HG03354 (cell line): ENCODE data around the gene ZNF785.

Source experiments
- ATAC-seq: cut with Tn5 transposase; IDR thresholded peaks from one replicate; pipeline ENCODE4 v1.9.1; 2021; ENCODE audit warnings: mild to moderate bottlenecking; ENCODE audit not compliant: unreplicated experiment, poor library complexity, severe bottlenecking

Gene ZNF785

DNA sequence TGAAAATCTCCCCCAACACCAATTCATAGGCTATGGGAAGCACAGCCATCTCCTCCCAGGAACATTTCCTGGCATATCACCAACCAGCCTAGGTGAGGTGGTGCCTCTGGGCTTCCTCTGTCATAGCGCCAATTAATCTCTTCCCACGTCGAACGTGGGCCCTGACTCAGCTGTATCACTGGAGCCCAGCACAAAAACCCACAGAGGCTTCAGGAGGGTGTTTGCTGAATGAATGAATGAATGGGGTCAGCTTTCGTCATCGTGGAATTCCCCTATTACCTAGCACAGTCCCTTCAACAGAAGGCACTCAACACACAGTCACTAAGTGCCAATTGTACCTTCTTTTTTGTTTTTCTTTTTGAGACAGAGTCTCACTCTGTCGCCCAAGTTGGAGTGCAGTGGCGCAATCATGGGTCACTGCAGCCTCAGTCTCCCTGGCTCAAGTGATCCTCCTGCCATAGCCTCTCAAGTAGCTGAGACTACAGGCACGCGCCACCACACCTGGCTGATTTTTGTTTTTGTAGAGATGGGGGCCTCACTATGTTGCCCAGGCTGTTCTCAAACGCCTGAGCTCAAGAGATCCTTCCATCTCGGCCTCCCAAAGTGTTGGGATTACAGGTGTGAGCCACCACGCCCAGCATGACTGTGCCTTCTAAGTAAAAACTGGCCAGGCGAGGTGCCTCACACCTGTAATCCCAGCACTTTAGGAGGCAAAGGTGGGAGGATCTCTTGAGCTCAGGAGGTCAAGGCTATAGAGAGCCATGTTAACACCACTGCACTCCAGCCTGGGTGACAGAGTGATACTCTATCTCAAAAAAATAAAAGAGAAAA lies 18.1 kb downstream of the ZNF785 start:
- ATAC-seq = no peak

DNA sequence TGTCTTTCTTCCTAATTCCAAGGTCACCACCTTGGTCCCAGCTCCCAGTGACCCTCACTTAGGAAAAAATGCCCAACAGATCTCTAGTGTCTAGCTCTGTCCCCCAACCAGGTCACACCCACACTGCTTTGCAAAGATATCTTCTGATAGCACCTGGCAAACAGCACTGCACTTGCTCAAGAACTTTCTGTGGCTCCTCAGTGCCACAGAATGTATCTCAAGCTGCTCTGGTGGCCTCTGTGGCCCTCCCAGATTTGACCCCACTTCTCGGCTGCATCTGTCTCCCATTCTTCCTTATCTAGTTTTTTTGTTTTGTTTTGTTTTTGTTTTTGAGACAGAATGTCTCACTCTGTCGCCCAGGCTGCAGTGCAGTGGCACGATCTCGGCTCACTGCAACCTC lies 19.0 kb downstream of the ZNF785 start:
- no peak for ATAC-seq

DNA sequence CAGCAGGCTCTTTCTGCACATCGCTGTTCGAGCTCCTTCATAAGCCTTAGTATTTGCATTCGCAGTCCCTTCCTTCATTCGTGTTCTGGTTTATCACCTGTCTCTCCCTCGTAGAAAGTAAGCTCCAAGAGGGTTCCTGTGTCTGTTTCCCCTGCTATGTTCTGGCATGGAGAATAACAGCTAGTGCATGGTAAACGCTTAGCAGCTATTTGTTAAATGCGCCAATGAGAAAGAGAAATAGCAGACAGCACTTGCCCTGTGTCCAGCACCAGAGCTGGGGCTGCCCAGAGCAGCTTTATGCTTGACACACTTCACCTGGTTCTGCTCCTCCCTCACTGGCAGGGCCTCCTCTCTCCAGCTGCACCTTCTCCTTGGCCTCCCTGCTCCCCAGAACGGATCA lies 19.5 kb downstream of the ZNF785 start:
- ATAC-seq = no peak

DNA sequence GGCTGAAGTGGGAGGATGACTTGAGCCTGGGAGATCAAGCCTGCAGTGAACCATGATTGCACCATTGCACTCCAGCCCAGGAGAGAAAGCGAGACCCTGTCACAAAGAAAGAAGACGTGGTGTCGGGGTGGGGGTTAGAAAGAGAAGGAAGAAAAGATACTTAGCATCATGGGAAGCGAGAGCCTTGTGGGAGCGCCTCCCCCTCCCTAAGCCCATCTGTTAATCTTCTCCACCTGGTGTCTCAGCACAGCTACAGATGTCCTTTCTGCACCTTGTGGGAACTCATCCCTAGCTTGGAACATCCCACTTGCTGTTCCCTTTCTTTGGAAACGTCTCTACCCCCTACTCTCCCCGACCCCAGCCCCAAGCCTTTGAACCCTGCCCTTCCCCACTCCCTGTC lies 20.0 kb downstream of the ZNF785 start:
- no peak for ATAC-seq

DNA sequence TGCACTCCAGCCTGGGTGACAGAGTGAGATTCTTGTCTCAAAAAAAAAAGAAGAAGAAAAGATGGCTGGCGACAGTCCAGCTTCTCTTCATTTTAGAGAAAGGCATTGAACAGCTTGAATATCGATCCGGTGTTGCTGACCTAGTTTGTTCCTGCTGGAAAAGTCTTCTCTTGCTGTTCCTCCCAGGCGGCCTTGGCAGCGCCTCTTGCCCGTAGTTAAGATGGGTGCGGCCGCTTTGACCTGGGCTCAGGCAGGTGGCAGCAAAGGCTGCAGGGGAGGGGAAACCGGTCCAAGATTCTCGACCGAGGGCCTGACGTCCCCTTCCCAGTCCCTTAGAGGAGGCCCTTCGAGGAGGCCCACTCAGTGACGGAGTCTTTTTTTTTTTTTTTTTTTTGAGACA lies 23.5 kb downstream of the ZNF785 start:
- ATAC-seq = no peak

DNA sequence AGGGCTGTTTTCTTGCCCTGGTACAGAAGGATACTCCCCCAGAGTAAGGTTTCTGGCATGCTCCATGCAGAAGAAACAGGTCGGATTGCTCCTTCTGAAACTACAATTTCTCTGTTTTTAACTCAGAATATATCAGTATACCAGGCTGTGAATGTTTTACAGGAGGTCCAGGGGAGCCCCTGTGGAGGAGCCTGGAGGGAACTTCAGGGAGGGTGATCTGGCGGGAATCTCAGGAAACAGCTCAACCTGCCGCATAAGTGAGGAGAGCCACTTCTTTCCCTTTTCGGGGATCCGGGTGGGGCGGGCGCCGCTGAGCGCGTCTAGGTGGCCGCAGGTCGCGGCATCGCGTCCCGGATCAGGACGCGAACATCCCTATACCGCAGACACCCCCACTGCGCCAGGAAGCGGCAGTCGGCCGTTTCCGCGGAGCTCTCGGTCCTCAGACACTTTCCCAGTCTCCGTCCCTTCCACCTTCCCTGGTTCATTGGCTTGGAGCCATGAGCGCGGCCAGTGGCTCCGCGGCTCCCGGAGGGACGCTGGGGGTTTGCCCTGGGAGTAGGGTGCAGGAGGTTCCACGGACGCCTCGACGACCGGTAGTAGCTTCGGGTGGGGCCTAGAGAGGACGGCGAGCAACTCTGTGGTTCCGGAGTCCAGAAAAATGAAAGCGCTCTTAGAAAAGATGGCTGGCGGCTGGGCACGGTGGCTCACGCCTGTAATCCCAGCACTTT lies 24.2 kb downstream of the ZNF785 start:
- ATAC-seq = no peak

DNA sequence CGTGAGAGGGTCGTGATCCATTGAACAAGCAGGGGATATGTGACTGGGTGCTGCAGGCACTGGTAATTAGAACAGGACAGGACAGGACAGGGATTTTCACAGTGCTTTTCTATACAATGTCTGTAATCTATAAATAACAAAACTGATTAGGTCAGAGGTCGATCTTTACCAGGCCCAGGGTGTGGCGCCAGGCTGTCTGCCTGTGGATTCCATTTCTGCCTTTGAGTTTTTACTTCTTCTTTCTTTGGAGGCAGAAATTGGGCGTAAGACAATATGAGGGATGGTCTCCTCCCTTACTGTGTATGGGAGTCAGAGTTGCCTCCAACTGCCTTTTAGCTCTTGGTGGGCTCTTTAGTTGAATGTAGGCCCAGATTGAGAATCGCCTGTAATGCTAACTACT lies 25.8 kb downstream of the ZNF785 start:
- no peak for ATAC-seq

DNA sequence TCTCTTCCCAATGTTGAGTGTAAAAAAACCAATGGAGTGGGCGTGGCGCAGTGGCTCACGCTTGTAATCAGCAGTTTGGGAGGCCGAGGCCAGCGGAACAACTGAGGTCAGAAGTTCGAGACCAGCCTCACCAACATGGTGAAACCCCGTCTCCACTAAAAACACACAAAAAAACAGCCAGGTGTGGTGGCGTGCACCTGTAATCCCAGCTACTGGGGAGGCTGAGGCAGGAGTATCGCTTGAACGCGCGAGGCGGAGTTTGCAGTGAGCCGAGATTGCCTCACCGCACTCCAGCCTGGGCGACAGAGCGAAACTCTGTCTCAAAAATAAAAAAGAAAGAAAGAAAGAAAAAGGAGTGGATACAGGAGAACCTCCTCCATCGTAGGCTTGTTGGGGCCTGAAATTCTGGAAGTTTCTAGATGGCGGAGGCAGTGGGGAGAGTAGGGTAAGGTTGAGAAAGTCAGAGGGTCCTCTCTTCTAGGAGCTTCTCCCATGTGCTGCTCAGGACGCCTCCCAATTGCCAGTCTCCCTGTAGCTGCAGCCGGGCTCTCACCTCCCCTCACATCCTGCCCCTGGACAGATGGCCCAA lies 26.6 kb downstream of the ZNF785 start:
- no peak for ATAC-seq

DNA sequence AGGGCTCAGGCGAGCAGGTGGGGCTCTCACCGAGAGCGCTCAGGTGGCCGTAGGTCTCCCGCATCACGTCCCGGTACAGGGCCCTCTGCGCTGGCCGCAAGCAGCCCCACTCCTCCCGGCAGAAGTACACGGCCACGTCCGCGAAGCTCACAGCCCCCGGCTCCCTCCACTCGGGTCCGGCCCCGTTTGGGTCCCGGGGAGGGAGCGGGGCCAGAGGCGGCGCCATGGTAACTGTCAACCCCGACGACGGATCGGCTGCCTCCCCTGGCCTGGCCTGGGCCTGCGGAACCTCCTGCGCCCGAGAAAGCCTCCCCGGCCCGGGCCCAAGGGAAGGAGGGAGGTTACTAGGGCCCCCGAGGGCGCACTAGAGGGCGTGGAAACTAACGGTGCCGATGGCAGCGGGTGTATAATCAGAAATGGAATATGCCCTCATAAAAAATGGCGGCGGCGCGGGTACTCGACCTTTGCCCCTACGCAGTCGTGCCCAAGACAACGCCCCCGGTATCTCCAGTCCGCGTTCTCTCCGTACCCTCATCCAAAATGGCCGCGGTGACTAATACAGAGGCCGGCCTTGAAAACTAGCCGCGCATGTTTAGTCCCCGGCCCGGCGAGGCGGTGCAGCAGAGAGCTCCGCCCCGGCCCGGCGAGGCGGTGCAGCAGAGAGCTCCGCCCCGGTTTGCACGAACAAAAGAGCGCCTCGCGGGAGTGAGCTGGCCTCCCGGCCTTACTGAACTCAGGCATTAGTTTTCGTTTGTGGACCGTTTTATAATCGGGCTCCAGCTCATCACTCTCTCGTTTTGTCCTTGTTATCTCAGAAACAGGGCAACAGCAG lies 27.3 kb downstream of the ZNF785 start, which contains the start of gene ZNF764:
TSS of gene ZNF764 (minus strand) at position 418 of the 832 bp plus-strand sequence. CDS start at position 226, 192 bp downstream.
- peak; percentile 91 for ATAC-seq

DNA sequence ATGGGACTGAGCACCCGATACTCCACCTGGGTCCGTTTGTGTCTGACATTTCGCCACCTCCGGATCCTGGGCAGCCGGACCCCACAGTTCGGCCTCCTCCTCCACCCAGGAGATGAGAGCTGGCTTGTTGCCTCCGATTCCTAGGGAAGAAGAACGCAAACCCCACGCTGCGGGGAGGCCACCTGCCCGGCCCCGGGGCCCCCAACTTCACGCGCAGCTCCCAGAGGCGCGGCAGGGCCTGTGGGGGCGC lies 27.9 kb downstream of the ZNF785 start:
- ATAC-seq = peak; percentile 17

DNA sequence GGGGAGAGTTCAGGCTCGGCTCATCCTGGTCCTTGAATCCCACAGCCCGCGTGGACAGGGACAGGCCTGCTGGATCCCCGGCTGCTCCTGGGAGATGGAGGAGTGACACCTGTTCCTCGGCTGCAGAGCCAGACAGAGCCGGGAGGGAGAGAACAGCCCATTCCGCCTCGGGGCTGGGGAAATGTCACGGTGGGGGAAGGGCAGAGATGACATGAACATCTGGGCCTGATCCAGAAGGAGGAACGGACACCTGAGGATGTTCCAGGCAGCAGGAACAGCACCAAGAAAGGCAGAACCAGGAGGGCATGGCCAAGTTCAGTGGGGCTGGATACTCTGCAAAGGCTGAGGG lies 29.4 kb downstream of the ZNF785 start:
- ATAC-seq = no peak

DNA sequence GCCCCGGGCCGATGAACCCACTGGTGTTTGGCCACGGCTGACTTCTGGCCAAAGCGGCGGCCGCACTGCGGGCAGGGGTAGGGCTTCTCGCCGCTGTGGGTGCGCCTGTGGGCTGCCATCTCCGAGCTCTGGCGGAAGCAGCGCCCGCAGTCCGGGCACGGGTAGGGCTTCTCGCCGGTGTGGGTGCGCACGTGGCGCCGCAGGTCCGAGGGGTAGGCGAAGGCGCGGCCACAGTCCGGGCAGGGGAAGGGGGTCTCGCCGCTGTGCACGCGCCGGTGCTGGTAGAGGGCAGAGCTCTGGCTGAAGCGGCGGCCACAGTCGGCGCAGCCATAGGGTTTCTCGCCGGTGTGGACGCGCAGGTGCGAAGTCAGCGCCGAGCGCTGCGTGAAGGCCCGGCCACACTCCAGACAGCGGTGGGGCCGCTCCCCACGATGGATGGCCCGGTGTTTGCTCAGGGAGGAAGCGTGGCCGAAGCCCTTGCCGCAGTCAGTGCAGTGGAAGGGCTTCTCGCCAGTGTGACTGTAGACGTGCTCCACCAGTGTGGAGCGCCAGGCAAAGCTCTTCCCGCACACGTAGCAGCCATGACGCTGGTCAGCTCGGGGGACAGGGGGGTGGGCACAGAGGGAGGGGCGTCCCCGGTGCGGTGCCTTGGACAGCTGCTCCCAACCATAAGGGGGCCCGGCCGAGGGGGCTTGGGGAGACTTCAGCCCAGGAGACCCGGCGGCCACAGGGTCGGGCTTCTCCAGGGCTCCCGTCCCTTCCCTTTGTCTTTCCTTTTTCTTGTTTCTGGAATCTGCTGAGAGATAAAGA lies 30.0 kb downstream of the ZNF785 start:
- no peak for ATAC-seq

DNA sequence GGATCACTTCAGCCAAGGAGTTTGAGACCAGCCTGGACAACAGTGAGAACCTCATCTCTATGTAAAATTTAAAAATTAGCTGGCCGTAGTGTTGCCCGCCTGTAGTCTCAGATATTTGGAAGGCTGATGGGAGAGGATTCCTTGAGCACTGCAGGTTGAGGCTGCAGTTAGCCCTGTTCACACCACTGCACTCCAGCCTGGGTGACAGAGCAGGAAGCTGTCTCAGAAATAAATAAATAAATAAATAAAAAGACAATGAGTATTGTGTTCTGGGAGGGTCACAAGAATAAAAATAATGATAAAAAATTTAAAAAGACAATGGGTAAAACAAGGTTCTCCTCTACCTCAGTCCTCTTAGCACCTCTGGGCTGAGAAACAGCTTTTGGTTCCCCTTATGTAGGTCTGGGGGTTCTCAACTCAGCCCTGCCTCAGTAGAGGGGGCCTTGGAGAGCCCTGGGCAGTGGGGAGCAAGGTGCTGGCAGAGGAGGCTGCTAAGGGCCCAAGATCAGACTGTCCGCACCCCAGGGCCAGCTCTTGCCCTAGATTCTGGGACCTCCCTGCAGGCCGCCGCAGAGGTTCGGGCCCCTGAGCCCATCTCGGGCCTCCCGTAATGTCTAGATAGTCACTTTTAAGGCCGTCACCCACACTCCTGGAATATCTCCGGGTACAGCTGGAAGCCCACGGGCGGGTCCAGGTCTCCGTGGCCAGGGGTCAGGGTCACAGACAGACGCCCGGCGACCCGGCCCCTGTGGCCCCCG lies 30.8 kb downstream of the ZNF785 start:
- no peak for ATAC-seq

DNA sequence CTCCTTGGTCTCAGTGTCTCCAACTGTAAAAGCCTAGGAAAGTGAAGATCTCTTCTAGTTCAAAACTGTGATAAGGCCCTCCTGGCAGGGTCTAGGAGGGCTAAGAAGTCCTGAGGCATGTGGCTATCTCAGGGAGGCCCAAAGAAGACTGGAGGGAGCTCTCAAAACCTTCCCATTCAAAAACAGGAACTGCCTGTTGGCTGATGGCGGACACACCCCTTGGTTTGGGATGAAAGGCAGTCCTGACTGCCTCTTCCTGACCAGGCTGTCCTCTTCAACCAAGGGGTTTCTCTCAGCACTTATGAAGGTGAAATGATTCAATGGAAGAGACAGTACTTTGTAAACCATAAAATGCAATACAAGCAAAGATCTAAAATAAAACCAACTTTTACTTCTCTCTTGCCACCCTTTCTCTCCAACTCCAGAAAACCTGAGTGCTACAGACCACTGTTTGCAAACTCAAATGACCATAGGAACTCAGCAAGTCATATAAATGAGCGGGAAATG lies 32.1 kb downstream of the ZNF785 start:
- no peak for ATAC-seq

DNA sequence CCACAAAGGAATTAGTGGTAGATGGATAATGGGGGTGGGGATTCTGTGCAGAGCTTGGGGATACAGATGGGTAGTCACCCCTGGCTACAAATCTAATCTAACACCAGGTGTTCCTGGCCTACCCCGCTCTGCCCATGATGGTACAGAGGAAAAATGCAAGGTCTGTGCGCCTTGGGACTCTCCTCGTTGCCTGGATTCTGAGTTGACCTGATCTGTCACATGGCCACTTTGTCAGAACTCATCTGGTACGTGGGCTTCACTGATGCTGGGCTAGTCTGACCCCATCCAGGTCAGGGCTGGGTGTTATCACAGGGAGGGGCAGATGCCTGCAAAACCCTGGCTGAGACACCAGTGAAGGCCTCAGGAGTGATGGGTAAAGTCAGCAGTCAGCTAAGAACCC lies 32.5 kb downstream of the ZNF785 start:
- ATAC-seq = no peak

DNA sequence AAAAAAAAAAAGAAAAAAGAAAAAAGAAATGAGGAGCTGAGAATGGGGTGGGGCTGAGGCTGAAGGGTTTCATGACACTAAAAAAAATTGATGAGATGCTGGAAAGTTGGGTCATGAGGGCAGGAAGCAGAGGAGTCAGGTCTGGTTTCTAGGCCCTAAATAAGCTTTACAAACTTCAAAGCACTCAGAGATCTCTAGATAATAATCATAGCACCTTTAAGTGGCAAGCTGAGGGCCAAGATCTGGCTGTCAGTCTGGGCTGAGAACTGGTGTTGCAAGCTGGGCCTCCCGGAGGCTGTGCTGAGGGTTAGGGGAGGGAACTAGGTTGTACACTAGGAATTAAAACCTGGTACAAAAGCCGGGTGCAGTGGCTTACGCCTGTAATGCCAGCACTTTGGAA lies 33.7 kb downstream of the ZNF785 start:
- ATAC-seq = no peak

DNA sequence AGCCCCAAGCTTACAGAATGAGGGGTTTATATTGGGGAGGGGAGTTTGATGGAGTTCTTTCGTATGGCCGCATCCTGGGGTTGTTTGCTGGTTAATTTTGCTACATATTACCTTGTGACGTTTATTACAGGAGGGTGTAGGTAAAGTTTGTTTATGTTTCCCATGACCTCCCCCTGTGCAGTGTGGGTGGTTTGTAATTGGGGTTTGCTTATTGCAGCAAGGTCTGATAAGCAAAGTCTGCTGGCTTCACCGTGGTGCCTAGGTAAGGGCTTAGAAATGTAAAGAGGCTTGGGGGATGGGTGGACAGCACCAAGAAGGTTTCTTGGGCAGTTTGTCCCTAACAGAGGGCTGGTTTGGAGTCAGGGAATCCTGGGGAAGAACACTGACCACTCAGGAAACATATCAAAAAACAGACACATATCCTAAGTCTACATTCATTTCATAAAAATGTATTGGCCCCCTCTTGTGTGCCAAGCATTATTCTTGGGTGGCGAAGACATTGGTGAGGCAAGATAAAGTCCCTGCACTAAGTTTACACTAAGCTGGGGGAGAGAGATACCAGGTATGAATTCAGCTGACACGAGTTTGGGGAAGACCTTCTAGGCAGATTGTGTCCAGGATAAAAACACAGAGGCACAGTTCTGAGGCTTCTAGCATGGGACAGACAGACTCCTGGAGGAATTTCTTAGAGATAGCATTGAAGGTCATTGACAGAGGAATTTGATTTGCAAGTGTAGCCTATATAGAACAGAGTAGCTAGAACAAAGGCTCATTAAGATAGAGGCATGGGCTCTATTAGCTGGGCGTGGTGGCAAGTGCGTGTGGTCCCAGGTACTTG lies 36.9 kb downstream of the ZNF785 start:
- ATAC-seq = no peak

DNA sequence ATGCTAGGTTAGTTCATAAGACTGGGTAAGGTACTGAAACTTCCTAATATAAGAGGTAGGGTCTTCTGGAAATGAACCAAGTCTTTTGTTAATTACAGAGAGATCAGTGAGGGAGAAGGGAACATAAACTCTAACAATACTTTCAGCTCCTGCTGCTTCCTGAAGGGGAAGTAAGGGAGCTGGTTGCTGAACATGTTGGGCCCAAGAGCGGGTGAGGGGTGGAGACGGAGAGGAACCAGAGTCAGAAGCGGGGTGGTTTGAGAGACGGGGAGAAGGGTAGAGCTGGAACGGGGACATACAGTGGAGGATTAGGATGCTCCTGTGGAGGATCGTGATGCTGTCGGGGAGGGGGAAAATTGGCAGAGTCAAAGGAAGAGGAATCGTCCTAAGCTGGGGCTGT lies 39.4 kb downstream of the ZNF785 start:
- no peak for ATAC-seq
